HS-27A (cell line): ENCODE data around the gene CDH4.

Experiments used
- DNase-seq: peaks from one replicate; pipeline ENCODE4 v3.0.0-alpha.2; 2012; ENCODE audit warnings: low read depth, missing footprints

The CDH4 gene

GRCh38 chr20:61328911-61329558, 77.0 kb downstream of the CDH4 start:
- no peak for DNase-seq

DNA sequence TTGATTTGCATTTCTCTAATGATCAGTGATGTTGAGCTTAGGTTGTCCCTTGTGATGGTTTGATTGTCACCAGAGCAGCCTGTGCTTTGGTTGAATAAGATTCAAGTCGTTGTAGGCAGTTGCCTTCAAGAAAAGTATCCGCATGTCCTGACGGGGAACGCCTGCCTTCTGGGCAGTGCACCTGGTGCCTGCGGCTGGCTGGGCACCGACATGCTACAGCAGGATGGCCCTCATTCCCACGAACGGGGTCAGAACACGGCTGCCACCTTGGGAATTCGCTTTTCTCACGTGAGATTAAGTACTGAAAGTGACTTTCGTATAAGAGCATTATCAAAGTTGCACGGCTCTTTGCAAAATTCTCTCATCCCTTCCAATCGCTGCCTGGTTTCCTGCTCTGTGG, 78.4 kb downstream of the CDH4 start:
- no peak for DNase-seq

- no peak for DNase-seq
Observed at GRCh38 chr20:61331543-61331942, 79.5 kb downstream of the CDH4 start.

DNA sequence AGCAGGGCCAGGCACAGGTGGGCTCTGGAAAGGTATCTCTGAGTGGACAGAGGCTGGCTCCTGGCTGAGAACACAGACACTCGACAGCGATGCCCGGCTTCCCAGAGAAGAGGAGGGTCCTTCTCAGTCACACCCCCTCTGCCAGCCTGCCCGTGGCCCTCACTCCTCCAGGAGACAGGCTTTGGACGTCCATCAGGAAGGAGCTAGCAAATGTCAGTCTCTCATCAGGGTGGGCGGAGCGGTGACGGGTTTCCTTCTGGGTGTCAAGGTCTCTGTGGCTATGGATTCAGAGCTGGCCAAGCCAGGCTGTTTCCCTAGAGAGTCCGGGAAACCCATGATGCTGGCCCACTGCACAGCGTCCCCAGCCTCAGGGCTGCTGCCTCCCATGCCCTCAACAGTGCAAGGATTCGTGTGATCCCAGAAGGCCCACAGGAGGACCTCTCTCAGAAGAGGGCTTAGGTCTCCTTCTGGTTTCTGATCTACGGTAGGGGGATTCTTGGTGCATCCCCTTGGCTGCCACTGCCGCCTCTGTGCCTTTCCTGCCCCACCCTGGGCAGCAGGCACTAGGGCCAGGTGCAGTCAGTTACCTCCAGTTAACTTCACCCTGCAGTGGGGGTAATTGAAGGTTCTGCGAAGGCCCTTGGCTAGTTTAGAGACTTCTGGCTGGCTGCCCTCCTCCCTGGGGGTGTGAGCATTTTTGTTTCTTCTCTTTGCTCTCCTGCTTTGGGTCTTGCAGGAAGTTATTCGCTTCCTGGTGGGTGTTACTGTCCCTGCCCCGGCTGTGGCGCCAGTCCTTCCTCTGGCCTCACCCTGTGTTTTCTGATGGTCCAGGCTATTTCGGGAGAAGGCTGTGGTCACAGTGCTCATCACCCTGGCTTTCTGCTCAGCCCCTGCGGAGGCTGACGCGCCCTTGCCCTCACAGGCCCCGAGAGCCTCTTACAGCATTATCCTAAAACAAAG, 80.2 kb downstream of the CDH4 start:
- no peak for DNase-seq

GRCh38 chr20:61333484-61334108, 81.5 kb downstream of the CDH4 start:
- no peak for DNase-seq

GRCh38 chr20:61340157-61340556, 88.1 kb downstream of the CDH4 start:
- DNase-seq = no peak

DNA sequence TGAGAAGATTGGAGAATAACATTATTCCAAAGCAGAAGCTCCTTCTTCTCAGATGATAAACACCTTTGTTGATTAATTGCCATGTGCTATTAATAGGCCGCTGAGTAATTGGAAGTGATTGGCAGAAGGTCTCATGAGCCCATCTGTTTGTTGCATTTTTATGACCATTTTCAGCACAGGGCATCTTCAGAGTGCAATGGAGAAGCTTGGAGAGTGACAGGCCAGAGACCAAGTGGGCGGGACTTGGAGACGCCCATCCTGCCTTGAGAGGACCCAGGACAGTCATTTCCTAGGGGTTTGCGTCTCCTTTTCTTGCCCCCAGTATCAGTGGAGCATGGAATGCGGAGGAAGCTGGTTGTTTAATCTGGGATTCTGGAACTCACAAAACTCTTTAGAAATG, 89.5 kb downstream of the CDH4 start:
- no peak for DNase-seq

DNA sequence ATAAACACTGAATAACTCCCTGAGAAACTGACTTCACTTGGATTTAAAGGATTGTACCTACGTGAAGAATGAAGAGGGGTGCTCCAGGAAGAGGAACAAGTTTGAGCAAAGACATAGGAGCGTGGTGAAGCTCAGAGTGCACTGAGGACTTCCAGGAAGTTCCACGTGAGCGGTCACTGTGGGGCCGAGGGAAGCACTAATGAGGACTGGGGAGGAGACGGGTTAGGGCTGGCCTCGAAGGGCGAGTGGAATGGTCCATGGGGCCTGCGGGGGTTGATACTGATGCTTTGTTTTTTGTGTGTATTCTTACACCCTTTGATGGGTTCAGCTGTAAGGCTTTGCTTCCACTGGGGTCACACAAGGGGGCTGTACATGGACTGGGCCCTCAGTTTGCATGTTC, 91.9 kb downstream of the CDH4 start:
- no peak for DNase-seq

GRCh38 chr20:61345656-61346055, 93.6 kb downstream of the CDH4 start:
- DNase-seq = no peak

DNA sequence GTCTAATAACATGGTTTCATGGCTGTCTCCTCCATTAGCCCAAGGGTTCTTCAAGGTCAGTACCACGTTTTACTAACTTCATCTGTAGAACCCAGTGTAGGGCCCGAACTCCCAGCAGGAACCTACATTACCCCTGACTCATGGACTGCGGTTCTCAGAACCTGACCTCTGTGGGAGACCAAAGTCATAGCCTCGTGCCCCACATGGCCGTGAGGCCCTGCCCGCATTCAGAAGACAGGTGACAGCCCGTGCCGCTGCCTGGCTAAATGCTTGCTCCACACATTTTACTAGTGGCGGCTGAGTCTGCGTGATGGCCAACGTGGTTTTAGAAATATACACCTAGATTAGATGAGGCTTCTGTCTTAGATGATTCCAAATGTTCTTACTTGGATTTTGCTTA, 94.9 kb downstream of the CDH4 start:
- no peak for DNase-seq

- DNase-seq = no peak
Observed at GRCh38 chr20:61347443-61347842, 95.4 kb downstream of the CDH4 start.

DNA sequence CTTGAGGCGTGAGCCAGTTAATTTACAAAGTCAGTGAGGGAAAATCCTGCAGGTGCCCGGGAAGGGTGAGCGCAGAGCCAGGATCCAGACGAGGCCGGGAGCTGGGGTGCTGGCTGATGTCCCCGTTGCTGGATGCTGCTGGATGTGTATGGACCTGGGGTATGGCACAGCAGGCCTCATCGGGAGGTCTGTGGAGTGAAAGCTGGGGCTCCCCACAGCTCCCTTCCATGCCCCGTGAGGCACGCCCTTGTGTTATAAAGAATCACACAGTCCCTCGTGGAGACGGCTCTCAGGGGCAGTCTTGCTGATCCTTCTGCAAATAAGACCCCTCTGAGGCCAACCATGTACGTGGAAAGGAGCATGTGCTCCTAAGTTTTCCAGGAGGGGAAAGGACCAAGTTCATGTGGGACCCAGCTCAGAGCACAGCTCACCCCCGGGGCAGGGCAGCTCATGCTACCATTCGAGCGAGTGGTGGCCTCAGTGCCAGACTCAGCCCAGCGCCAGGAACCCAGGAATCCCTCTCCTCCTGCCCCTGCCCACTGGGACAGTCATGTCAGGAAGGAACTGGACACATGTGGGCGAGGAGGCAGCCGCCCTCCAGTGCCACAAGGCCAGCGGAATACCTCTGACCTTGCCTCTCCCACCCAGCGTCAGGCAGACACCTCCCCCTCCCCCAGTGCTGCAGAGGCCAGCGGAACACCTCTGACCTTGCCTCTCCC, 97.5 kb downstream of the CDH4 start:
- DNase-seq = no peak

DNA sequence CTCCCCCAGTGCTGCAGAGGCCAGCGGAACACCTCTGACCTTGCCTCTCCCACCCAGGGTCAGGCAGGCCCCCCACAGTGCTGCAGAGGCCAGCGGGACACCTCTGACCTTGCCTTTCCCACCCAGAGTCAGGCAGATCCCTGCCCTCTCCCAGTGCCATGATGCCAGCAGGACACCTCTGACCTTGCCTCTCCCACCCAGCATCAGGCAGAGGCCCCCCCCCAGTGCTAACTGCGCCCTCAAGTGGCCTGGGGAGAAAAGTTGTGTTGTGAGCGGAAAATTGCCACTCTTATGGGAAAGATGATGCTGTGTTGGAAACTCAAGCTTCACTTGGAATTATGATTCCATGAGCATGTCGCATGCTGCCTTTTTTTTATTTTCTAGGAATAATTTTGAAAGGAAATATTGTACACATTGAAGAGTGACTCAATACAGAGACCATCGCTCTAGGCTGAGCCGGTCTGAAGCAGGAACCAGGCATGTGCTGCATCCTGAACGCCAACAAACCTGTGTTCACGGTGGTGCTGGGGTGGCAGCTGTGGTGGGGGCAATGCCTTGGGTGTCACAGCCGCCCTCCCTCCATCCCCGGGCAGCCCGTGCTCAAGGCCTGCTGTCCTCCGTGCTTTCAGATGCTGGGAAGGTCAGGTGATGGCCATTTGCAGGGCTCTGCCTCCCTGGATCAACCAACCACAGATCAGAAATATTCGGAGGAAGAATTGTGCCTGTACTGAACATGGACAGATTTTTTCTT, 98.6 kb downstream of the CDH4 start:
- no peak for DNase-seq

DNA sequence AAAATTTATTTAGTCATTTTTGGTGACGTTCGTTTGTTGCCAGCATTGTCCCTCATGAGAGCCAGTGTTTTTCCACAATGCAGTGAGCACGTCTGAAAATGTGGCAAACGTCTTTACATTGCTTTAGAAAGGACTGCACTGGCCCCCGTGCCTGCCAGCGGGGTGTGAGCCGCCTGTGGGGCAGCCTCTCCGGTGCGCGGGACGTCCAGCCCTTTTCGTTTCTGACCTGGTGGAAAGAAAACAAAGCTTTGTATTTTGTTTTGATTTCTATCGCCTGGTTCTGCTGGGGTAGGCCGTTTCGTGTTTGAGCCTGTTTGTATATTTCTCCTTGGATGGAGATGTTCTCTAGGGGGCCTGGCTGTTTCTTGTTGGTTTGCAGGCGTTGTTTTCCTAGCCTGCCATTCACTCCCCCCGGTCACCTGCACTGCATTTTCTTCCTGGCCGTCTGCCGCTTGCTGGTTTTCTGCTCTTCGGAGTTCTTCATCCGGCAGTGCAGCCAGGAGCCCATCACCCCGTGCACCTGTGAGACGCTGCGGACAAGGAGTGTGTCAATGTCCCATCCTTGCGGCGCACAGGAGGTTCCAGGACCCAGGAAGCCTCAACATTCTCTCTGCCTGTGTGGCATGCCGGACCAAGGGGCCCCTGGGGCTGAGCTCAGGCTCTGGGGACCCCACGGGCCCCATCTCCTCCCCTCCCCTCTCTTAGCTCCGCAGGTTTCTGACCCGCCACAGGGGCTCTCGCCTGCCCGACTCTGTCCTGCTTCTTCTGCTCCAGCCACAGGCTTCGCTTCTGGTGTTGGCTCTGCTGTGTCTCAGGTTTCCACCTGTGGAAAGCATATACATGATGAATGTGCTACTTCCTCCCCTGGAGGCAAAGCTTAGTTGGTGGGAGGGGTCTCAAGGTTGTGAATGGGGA, 100.5 kb downstream of the CDH4 start:
- DNase-seq = no peak

GRCh38 chr20:61353261-61354000, 101.4 kb downstream of the CDH4 start:
- DNase-seq = no peak

- no peak for DNase-seq
Observed at GRCh38 chr20:61354001-61354390, 101.9 kb downstream of the CDH4 start.

DNA sequence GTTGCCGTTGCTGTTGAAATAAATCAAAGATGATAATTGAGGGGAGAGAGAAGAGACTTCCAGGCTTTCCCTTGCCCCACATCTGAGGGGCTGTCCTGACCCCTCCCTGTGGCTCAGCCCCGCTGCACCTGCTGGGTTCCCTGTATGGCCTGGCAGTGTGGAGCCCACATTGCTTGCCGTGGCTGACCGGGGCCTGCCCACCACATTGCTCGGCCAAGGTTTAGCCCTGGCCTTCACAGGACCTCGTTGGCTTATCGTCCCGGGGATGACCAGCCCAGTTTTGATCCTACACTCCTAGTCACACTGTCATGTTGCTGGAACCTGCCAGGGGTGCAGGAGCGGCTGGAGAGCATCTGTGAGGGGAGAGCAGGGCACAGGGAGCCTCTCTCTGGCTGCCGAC, 102.4 kb downstream of the CDH4 start:
- no peak for DNase-seq

DNA sequence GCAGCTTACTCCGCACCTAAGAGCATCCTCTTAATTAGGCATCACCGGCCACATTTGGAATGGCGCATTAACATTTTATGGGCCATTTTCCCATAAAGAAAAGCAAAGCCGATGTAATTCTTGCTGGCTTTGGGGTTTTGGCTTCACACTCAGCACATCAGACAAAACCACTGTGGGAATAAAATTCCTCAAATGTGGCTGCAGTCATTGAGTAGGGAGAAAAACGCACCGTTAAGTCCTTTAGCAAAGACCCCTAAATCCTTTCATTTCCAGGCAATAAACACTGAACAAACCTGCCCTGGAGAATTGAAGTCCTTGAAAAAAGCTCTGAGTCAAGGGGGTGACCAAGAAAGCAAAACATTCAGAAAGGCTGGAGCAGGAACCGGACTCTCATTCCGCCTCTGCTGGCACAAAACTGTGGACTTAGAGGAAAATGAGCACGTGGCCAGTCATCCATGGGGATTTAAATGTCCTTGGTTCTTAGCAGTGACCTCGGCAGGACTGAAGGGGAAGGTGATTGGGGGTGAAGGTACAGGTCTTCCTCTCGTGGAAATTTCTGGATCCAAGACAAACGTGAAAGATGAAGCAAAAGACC, 102.9 kb downstream of the CDH4 start:
- no peak for DNase-seq

DNA sequence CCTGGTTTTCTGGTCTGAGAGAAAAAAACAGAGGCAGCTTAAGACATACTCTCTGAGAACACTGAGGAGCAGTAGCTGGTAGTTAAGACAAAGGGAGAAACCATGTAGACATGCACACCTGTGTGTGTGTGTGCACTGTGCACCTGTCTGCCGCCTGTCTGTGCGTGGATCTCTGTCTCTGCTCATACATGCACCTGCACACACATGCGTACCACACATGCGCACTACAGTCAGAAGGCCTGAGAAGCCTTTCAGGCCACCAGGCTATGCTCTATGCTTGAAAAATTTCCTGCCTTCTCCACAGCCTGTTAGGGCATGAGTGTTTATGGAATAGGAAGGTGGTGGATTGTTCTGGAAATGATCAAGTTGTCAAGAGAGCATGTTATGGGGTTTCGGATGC, 103.5 kb downstream of the CDH4 start:
- DNase-seq = no peak
